GM19372 (cell line): ENCODE results near the gene RER1.

Experiments used
- ATAC-seq: cut with Tn5 transposase; IDR thresholded peaks from one replicate; pipeline ENCODE4 v1.9.1; 2021; ENCODE audit warnings: mild to moderate bottlenecking, low read depth, moderate library complexity; ENCODE audit not compliant: unreplicated experiment

Gene RER1

GRCh38 chr1:2353551-2354438 is 37.8 kb upstream of the RER1 start:
- ATAC-seq: no peak

GRCh38 chr1:2354511-2355372 is 36.9 kb upstream of the RER1 start:
- ATAC-seq: no peak

- no peak for ATAC-seq
Observed at GRCh38 chr1:2355373-2356261, 36.0 kb upstream of the RER1 start.

GRCh38 chr1:2356401-2356800 is 35.2 kb upstream of the RER1 start:
- no peak for ATAC-seq

GRCh38 chr1:2356911-2357845 is 34.5 kb upstream of the RER1 start:
- no peak for ATAC-seq

GRCh38 chr1:2358072-2358471 is 33.6 kb upstream of the RER1 start:
- no peak for ATAC-seq

- ATAC-seq: no peak
Observed at GRCh38 chr1:2358651-2359640, 32.7 kb upstream of the RER1 start.

- no peak for ATAC-seq
Observed at GRCh38 chr1:2360588-2361364, 30.9 kb upstream of the RER1 start.

- ATAC-seq: no peak
Observed at GRCh38 chr1:2363847-2364513, 27.7 kb upstream of the RER1 start.

- no peak for ATAC-seq
Observed at GRCh38 chr1:2368053-2368744, 23.4 kb upstream of the RER1 start.

GRCh38 chr1:2372551-2373490 is 18.8 kb upstream of the RER1 start:
- no peak for ATAC-seq

- ATAC-seq: no peak
Observed at GRCh38 chr1:2373551-2374251, 17.9 kb upstream of the RER1 start.

GRCh38 chr1:2374252-2375155 is 17.1 kb upstream of the RER1 start:
- no peak for ATAC-seq
